ENCODE measurements around the gene ZBTB45.
"Not testable (repeated sequence)": the region's sequence is repeated elsewhere in the genome, so short reads cannot be mapped to it uniquely, and the experiment has no call there.

The ZBTB45 gene

GRCh38 chr19:58474997-58475713 lies 44.5 kb downstream of the ZBTB45 start:
- DNase-seq: no peak

- DNase-seq: no peak
These were observed 45.2 kb downstream of the ZBTB45 start for GRCh38 chr19:58474291-58474996.

DNA sequence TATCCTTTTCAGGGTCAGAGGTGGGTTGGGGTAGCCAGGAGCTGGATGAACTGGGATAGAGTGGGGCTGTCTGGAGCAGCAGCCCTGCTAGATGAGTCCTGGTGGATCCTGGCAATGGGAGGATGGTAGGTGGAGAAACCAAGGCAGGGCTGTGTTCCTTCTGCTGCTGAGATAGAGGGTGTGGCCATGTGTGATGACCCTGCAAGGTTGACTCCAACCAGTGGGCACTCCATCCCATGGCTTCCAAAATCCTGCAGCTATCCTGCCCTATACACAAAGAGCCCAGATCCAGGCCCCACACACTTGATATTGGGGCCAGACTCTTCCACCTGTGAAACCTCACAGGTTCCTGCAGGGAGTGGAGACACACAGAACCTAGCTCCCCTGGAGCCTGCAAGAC lies 45.8 kb downstream of the ZBTB45 start:
- DNase-seq: no peak

DNA sequence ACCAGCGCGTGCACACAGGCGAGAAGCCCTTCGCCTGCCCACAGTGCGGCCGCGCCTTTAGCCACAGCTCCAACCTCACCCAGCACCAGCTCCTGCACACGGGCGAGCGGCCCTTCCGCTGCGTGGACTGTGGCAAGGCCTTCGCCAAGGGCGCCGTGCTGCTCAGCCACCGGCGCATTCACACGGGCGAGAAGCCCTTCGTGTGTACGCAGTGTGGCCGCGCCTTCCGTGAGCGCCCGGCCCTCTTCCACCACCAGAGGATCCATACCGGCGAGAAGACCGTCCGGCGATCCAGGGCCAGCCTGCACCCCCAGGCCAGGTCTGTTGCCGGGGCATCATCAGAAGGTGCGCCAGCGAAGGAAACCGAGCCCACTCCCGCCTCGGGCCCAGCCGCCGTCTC lies 47.9 kb downstream of the ZBTB45 start:
- DNase-seq: no peak

DNA sequence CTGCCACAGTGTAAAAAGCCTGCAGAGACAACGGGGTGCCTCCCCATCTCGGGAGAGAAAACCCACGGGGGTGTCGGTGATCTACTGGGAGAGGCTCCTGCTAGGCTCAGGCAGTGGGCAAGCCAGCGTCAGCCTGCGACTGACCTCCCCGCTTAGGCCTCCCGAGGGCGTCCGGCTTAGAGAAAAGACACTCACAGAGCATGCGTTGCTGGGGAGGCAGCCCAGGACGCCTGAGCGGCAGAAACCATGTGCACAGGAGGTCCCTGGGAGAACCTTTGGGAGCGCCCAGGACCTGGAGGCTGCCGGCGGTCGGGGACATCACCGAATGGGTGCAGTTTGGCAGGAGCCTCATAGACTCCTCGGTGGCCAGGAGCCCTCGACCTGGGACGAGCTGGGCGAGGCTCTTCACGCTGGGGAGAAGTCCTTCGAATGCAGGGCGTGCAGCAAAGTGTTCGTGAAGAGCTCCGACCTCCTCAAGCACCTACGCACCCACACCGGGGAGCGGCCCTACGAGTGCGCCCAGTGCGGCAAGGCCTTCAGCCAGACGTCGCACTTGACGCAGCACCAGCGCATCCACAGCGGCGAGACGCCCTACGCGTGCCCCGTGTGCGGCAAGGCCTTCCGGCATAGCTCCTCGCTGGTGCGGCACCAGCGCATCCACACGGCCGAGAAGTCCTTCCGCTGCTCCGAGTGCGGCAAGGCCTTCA lies 48.6 kb downstream of the ZBTB45 start:
- not testable (repeated sequence) for DNase-seq

DNA sequence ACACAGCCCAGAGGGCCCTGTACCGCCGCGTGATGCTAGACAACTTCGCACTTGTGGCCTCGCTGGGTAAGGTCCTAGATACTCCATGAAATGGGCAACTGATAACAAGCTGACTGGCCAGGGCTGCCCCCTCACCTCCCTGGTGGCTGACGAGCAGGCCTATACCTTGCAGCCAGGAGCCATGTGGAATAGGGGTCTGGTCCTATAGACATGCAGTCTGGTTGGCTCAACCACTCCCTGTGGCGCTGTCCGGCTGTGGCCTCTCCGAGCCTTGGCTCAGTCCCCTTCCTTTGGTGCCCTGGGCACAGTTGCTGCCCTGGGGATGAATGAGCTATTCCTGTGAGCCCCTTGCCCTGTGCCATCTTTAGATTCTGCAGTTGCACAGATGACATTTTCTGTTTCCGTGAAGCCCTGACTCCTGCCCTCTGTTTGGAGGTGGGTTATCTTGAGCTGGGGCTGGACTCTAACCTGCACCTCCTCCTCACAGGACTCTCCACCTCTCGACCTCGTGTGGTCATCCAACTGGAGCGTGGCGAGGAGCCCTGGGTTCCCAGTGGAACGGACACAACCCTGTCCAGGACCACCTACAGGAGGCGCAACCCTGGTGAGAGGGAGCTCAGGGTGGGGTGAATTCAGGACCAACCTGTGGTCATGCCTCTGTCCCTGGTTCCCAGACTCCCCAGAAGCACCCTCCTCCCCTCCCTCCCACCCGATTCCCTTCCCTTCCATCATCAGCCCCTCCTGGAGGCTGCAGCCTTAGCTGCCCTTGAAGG lies 50.2 kb downstream of the ZBTB45 start:
- DNase-seq: no peak

DNA sequence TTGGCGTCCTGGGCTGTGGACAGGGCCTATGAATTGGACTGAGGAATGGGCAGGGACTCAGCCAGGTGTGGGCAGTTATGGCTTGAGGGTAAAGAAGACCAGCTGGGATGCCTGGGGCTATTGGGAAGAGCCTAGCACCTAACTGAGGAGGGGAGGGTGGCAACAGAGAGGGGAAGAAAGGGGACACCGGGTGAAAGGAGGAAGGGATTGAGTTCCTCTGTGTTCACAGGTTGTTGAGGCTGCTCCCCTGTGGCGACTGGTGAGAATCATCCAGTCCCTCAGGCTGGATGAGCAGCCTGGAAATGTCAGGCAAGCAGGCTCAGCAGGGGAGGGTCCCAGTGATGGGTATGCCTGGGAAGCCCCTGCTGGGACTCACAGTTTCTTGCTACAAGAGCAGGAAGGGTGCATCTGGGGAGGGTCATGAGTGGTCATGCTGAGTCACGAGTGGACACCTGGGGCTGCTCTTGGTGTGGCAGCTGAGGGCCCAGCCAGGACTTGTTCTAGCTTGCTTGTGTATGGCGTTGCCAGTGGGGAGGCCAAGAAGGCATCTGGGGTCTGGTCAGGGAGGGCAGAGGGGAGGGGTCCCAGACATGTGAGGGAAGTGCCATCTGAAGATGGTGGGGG lies 51.3 kb downstream of the ZBTB45 start:
- DNase-seq: no peak

GRCh38 chr19:58466760-58467589 lies 52.6 kb downstream of the ZBTB45 start, which contains the start of gene ZNF324:
TSS of gene ZNF324 (plus strand) at chr19:58467080. CDS start at chr19:58469186, 2,106 bp downstream.
- DNase-seq: peak; percentile 97

- no peak for DNase-seq
These were observed 53.4 kb downstream of the ZBTB45 start for GRCh38 chr19:58466089-58466759.
